Liver (tissue), 9 donors: ENCODE results near the gene LDLRAD4. TPM values are rescaled to one million over a fixed set of nuclear protein-coding genes. Genes with fewer than 3 reads are reported as not detected.

Experiments
- DNase-seq: peaks from one replicate; pipeline ENCODE4 v3.0.0-alpha.2; 2017; ENCODE audit warnings: low spot score
- H3K27ac ChIP-seq, 2 donors: one replicate each; pipeline ENCODE4 v1.7.0; 2013; ENCODE audit warnings: inconsistent platforms in 2 of 2, low read length in 2 of 2, control low read depth in 1 of 2, low read depth in 1 of 2, mild to moderate bottlenecking in 1 of 2
- H3K27me3 ChIP-seq, 4 donors: one replicate each; pipeline versions ENCODE4 v1.6.1 to v1.7.0; 2013; ENCODE audit warnings: low read length in 3 of 4, inconsistent platforms in 1 of 4, mild to moderate bottlenecking in 1 of 4, moderate library complexity in 1 of 4; ENCODE audit not compliant: control insufficient read depth in 4 of 4, insufficient read depth in 4 of 4
- H3K36me3 ChIP-seq, 4 donors: one replicate each; pipeline versions ENCODE4 v1.6.1 to v1.7.0; 2013; ENCODE audit warnings: low read length in 3 of 4, mild to moderate bottlenecking in 3 of 4, low read depth in 1 of 4, moderate library complexity in 1 of 4; ENCODE audit not compliant: control insufficient read depth in 4 of 4, insufficient read depth in 3 of 4
- H3K4me1 ChIP-seq, 4 donors: one replicate each; pipeline versions ENCODE4 v1.6.1 to v1.7.0; 2013; ENCODE audit warnings: low read length in 3 of 4, mild to moderate bottlenecking in 3 of 4, moderate library complexity in 1 of 4; ENCODE audit not compliant: control insufficient read depth in 4 of 4, insufficient read depth in 4 of 4
- H3K4me3 ChIP-seq, 3 donors: one replicate each; pipeline versions ENCODE4 v1.6.1 to v1.7.0; 2013; ENCODE audit warnings: low read length in 3 of 3, control low read depth in 1 of 3, low read depth in 1 of 3, mild to moderate bottlenecking in 1 of 3
- H3K9ac ChIP-seq, 2 donors: one replicate each; pipeline ENCODE4 v1.7.0; 2013; ENCODE audit warnings: low read length in 2 of 2, mild to moderate bottlenecking in 2 of 2, moderate library complexity in 2 of 2, control low read depth in 1 of 2, low read depth in 1 of 2
- H3K9me3 ChIP-seq, 4 donors: one replicate each; pipeline versions ENCODE4 v1.6.1 to v1.7.0; 2013; ENCODE audit warnings: low read length in 3 of 4; ENCODE audit not compliant: control insufficient read depth in 4 of 4
- ATF3 ChIP-seq: IDR thresholded peaks from 2 replicates; pipeline ENCODE4 v1.6.1; 2016; ENCODE audit warnings: antibody characterized with exemption
- CTCF ChIP-seq: fragments of 150-350 bp; IDR thresholded peaks from 2 replicates; pipeline ENCODE4 v1.5.1; 2017; ENCODE audit warnings: improper control_type of control experiment, low read depth, low read length; ENCODE audit not compliant: missing input control
- EGR1 ChIP-seq, 2 donors: IDR thresholded peaks; 2 replicates each; pipeline ENCODE4 v1.6.1; 2016 to 2018; ENCODE audit warnings: antibody characterized with exemption in 2 of 2, low read depth in 2 of 2
- FOXA1 ChIP-seq: IDR thresholded peaks from 2 replicates; pipeline ENCODE4 v1.6.1; 2016; ENCODE audit warnings: antibody characterized with exemption
- FOXA2 ChIP-seq: IDR thresholded peaks from 2 replicates; pipeline ENCODE4 v1.6.1; 2016; ENCODE audit warnings: antibody characterized with exemption
- GABPA ChIP-seq, 2 donors: IDR thresholded peaks in 1 of 2; conservative IDR thresholded peaks in 1 of 2; 2 replicates each; pipeline ENCODE4 v1.6.1; 2016; ENCODE audit warnings: antibody characterized with exemption in 2 of 2, mild to moderate bottlenecking in 1 of 2, moderate library complexity in 1 of 2
- HNF4A ChIP-seq, 2 donors: conservative IDR thresholded peaks; 2 replicates each; pipeline ENCODE4 v1.6.1; 2016; ENCODE audit warnings: antibody characterized with exemption in 2 of 2, mild to moderate bottlenecking in 2 of 2
- HNF4G ChIP-seq: IDR thresholded peaks from 2 replicates; pipeline ENCODE4 v1.6.1; 2016; ENCODE audit warnings: antibody characterized with exemption
- JUND ChIP-seq, 2 donors: IDR thresholded peaks; 2 replicates each; pipeline ENCODE4 v1.6.1; 2016; ENCODE audit warnings: antibody characterized with exemption in 2 of 2
- NR2F2 ChIP-seq: IDR thresholded peaks from 2 replicates; pipeline ENCODE4 v1.6.1; 2016; ENCODE audit warnings: antibody characterized with exemption
- RAD21 ChIP-seq, 2 donors: IDR thresholded peaks; 2 replicates each; pipeline ENCODE4 v1.6.1; 2016; ENCODE audit warnings: antibody characterized with exemption in 2 of 2, mild to moderate bottlenecking in 2 of 2
- RXRA ChIP-seq, 2 donors: IDR thresholded peaks; 2 replicates each; pipeline ENCODE4 v1.6.1; 2017 to 2018; ENCODE audit warnings: antibody characterized with exemption in 2 of 2, mild to moderate bottlenecking in 1 of 2
- SP1 ChIP-seq: IDR thresholded peaks from 2 replicates; pipeline ENCODE4 v1.6.1; 2018; ENCODE audit warnings: antibody characterized with exemption, mild to moderate bottlenecking
- TAF1 ChIP-seq: conservative IDR thresholded peaks from 2 replicates; pipeline ENCODE4 v1.6.1; 2016; ENCODE audit warnings: antibody characterized with exemption, mild to moderate bottlenecking
- YY1 ChIP-seq: IDR thresholded peaks from 2 replicates; pipeline ENCODE4 v1.6.1; 2016; ENCODE audit warnings: antibody characterized with exemption, mild to moderate bottlenecking
- WGBS: extraction: QIAGEN DNeasy Blood & Tissue Kit; methylation state at CpG from one replicate; pipeline ENCODE4 v1.1.7; 2013; 5-methylcytosine and 5-hydroxymethylcytosine counted together
- polyA plus RNA-seq, 2 donors: library from polyadenylated mRNA; stranded (reverse) in 1 of 2; unstranded in 1 of 2; fragments of 200-250 nt in 1 of 2; fragments of >200 nt in 1 of 2; fragmentation: Nextera tagmentation in 1 of 2; extraction: Ambion mirVana in 1 of 2; gene quantifications; one replicate each; pipeline versions ENCODE4 v1.2.1 to v1.2.3, GENCODE V29; 2013 to 2015
- total RNA-seq, 2 donors: library from RNA; depleted of rRNA; stranded (reverse); fragments of >200 nt; gene quantifications; one replicate each; pipeline ENCODE4 v1.2.3, GENCODE V29; 2014
- TF ChIP-seq, protein P1 (sequence below): IDR thresholded peaks from 2 replicates; pipeline ENCODE4 v1.6.1; 2016; ENCODE audit warnings: antibody characterized with exemption
- TF ChIP-seq, protein P2 (sequence below): IDR thresholded peaks from 2 replicates; pipeline ENCODE4 v1.6.1; 2016; ENCODE audit warnings: antibody characterized with exemption
- TF ChIP-seq, protein P3 (sequence below): IDR thresholded peaks from 2 replicates; pipeline ENCODE4 v1.6.1; 2016; ENCODE audit warnings: antibody characterized with exemption, mild to moderate bottlenecking
- donor health status: healthy.
- donor health status: healthy.
- donor health status: healthy.
- donor health status: healthy.
- donor health status: healthy.

The LDLRAD4 gene
- total and polyA plus RNA-seq, 4 donors = 4.8 to 41.7 (median 12.7) TPM

GRCh38 chr18:13460946-13461345, 242.4 kb downstream of the LDLRAD4 start:
- 94% methylated on average over 12 of the region's 12 CpGs for WGBS
- H3K9me3 ChIP-seq = no peaks in the 10 kb centered on the region
- H3K4me3 ChIP-seq = no peak overlapping the region
- no peak for DNase-seq
- H3K36me3 ChIP-seq = no peaks in the 10 kb centered on the region
- H3K27me3 ChIP-seq = no peaks in the 10 kb centered on the region
- H3K4me1 ChIP-seq = peaks cover 2 to 15% (median 3%) of the 10 kb centered on the region in 4 donors
- no peak overlapping the region for H3K27ac ChIP-seq
- TF ChIP-seq GABPA (IDR thresholded peaks at IDR 0.05 in 1 of 2, conservative IDR thresholded peaks at IDR 0.05 in 1 of 2) (no peak), TAF1 (no peak), RXRA (IDR thresholded peaks at IDR 0.05) (no peak), SP1 (no peak), YY1 (no peak), FOXA2 (no peak), NR2F2 (no peak), ATF3 (no peak), FOXA1 (no peak), EGR1 (IDR thresholded peaks at IDR 0.05; ENCODE audit: low read depth in 2 of 2) (no peak), CTCF (no peak), HNF4G (no peak)
- TF ChIP-seq, protein P1, sequence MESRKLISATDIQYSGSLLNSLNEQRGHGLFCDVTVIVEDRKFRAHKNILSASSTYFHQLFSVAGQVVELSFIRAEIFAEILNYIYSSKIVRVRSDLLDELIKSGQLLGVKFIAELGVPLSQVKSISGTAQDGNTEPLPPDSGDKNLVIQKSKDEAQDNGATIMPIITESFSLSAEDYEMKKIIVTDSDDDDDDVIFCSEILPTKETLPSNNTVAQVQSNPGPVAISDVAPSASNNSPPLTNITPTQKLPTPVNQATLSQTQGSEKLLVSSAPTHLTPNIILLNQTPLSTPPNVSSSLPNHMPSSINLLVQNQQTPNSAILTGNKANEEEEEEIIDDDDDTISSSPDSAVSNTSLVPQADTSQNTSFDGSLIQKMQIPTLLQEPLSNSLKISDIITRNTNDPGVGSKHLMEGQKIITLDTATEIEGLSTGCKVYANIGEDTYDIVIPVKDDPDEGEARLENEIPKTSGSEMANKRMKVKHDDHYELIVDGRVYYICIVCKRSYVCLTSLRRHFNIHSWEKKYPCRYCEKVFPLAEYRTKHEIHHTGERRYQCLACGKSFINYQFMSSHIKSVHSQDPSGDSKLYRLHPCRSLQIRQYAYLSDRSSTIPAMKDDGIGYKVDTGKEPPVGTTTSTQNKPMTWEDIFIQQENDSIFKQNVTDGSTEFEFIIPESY = no peak
- H3K9ac ChIP-seq = no peak overlapping the region

DNA sequence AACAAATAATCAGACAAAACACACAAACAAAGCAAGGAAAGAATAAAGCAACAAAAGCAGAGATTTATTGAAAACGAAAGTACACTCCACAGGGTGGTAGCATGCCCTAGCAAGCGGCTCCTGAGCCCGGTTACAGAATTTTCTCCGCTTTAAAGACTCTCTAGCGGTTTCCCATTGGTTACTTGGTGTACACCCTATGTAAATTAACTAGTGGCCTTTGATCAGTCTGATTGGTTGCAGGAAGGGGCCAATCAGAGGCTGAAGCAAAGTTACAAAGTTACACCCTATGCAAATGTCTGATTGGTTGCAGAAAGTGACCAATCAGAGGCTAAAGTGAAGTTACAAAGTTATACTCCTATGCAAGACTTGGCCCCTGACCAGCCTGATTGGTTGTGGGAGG, 242.9 kb downstream of the LDLRAD4 start:
- no peak overlapping the region for H3K27ac ChIP-seq
- H3K4me1 ChIP-seq = peaks cover 2 to 16% (median 3%) of the 10 kb centered on the region in 4 donors
- H3K9me3 ChIP-seq = no peaks in the 10 kb centered on the region
- no peak for DNase-seq
- TF ChIP-seq YY1 = no peak
- no peak for TF ChIP-seq NR2F2
- TF ChIP-seq EGR1 (IDR thresholded peaks at IDR 0.05; ENCODE audit: low read depth in 2 of 2) = no peak
- TF ChIP-seq JUND (IDR thresholded peaks at IDR 0.05) = no peak
- TF ChIP-seq, protein P1 = no peak
- no peak for TF ChIP-seq GABPA (IDR thresholded peaks at IDR 0.05 in 1 of 2, conservative IDR thresholded peaks at IDR 0.05 in 1 of 2)
- TF ChIP-seq TAF1 = no peak
- no peak for TF ChIP-seq SP1
- TF ChIP-seq RXRA (IDR thresholded peaks at IDR 0.05) = no peak
- TF ChIP-seq HNF4A (conservative IDR thresholded peaks at IDR 0.05) = no peak
- no peak for TF ChIP-seq FOXA2
- no peak for TF ChIP-seq RAD21 (IDR thresholded peaks at IDR 0.05)
- no peak for TF ChIP-seq HNF4G
- no peak for TF ChIP-seq FOXA1
- TF ChIP-seq ATF3 = no peak
- TF ChIP-seq, protein P2, sequence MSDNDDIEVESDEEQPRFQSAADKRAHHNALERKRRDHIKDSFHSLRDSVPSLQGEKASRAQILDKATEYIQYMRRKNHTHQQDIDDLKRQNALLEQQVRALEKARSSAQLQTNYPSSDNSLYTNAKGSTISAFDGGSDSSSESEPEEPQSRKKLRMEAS = no peak
- TF ChIP-seq, protein P3, sequence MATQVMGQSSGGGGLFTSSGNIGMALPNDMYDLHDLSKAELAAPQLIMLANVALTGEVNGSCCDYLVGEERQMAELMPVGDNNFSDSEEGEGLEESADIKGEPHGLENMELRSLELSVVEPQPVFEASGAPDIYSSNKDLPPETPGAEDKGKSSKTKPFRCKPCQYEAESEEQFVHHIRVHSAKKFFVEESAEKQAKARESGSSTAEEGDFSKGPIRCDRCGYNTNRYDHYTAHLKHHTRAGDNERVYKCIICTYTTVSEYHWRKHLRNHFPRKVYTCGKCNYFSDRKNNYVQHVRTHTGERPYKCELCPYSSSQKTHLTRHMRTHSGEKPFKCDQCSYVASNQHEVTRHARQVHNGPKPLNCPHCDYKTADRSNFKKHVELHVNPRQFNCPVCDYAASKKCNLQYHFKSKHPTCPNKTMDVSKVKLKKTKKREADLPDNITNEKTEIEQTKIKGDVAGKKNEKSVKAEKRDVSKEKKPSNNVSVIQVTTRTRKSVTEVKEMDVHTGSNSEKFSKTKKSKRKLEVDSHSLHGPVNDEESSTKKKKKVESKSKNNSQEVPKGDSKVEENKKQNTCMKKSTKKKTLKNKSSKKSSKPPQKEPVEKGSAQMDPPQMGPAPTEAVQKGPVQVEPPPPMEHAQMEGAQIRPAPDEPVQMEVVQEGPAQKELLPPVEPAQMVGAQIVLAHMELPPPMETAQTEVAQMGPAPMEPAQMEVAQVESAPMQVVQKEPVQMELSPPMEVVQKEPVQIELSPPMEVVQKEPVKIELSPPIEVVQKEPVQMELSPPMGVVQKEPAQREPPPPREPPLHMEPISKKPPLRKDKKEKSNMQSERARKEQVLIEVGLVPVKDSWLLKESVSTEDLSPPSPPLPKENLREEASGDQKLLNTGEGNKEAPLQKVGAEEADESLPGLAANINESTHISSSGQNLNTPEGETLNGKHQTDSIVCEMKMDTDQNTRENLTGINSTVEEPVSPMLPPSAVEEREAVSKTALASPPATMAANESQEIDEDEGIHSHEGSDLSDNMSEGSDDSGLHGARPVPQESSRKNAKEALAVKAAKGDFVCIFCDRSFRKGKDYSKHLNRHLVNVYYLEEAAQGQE = no peak
- TF ChIP-seq CTCF = no peak
- no peaks in the 10 kb centered on the region for H3K27me3 ChIP-seq
- 96% methylated on average over 5 of the region's 5 CpGs for whole genome bisulfite sequencing
- H3K9ac ChIP-seq = no peak overlapping the region
- no peak overlapping the region for H3K4me3 ChIP-seq
- H3K36me3 ChIP-seq = no peaks in the 10 kb centered on the region
